Measurements from ENCODE around the gene TCF20.

Gene TCF20

GRCh38 chr22:42270510-42271190 lies at the start of gene TCF20:
TSS of gene TCF20 (minus strand) at chr22:42270653. CDS start at chr22:42215305, 55,348 bp downstream.
- peak; percentile 67 to 69 for DNase-seq (ENCODE audit: low read depth in 2 of 2)

- no peak for DNase-seq (ENCODE audit: low read depth in 2 of 2)
These were observed 48.9 kb upstream of the TCF20 start for GRCh38 chr22:42319386-42319785.

- no peak for DNase-seq (ENCODE audit: low read depth in 2 of 2)
These were observed 48.5 kb upstream of the TCF20 start for GRCh38 chr22:42318967-42319366.

- no peak for DNase-seq (ENCODE audit: low read depth in 2 of 2)
These were observed 47.5 kb upstream of the TCF20 start for GRCh38 chr22:42317691-42318547.

GRCh38 chr22:42317008-42317407 lies 46.6 kb upstream of the TCF20 start:
- peak; percentile 44 to 60 for DNase-seq (ENCODE audit: low read depth in 2 of 2)

GRCh38 chr22:42315392-42315756 lies 44.9 kb upstream of the TCF20 start:
- no peak for DNase-seq (ENCODE audit: low read depth in 2 of 2)

GRCh38 chr22:42314709-42315391 lies 44.4 kb upstream of the TCF20 start:
- no peak for DNase-seq (ENCODE audit: low read depth in 2 of 2)

- no peak for DNase-seq (ENCODE audit: low read depth in 2 of 2)
These were observed 43.5 kb upstream of the TCF20 start for GRCh38 chr22:42313804-42314581.

GRCh38 chr22:42313204-42313603 lies 42.8 kb upstream of the TCF20 start:
- DNase-seq (ENCODE audit: low read depth in 2 of 2), result no peak

GRCh38 chr22:42310291-42311015 lies 40.0 kb upstream of the TCF20 start:
- no peak for DNase-seq (ENCODE audit: low read depth in 2 of 2)

GRCh38 chr22:42309865-42310264 lies 39.4 kb upstream of the TCF20 start:
- DNase-seq (ENCODE audit: low read depth in 2 of 2), result no peak

GRCh38 chr22:42308892-42309468 lies 38.5 kb upstream of the TCF20 start:
- DNase-seq (ENCODE audit: low read depth in 2 of 2), result no peak

GRCh38 chr22:42307806-42308563 lies 37.5 kb upstream of the TCF20 start:
- no peak for DNase-seq (ENCODE audit: low read depth in 2 of 2)

- no peak for DNase-seq (ENCODE audit: low read depth in 2 of 2)
These were observed 35.6 kb upstream of the TCF20 start for GRCh38 chr22:42306010-42306409.

GRCh38 chr22:42304324-42304790 lies 33.9 kb upstream of the TCF20 start:
- DNase-seq (ENCODE audit: low read depth in 2 of 2), result no peak

- DNase-seq (ENCODE audit: low read depth in 2 of 2), result no peak
These were observed 33.2 kb upstream of the TCF20 start for GRCh38 chr22:42303396-42304323.

GRCh38 chr22:42301742-42302102 lies 31.3 kb upstream of the TCF20 start:
- no peak for DNase-seq (ENCODE audit: low read depth in 2 of 2)

GRCh38 chr22:42301077-42301741 lies 30.8 kb upstream of the TCF20 start:
- no peak for DNase-seq (ENCODE audit: low read depth in 2 of 2)

Measured in stimulated activated CD8-positive, alpha-beta memory T cell treated with anti-CD3 and anti-CD28 coated beads, Interleukin-15, amount 100 ng/mL, for 48 hours (primary cell).